Vagina (tissue), 2 donors: ENCODE measurements around the gene SMARCA4.

Source experiments
- POLR2AphosphoS5 ChIP-seq, 2 donors: sonication (generic); formaldehyde crosslinking; IDR thresholded peaks; one replicate each; pipeline ENCODE4 v1.9.0; 2017; ENCODE audit warnings: antibody characterized with exemption in 2 of 2, mild to moderate bottlenecking in 2 of 2, low read depth in 1 of 2; ENCODE audit not compliant: insufficient read depth in 1 of 2
- TF ChIP-seq, protein P1 (sequence below), 3 experiments: fragments of 450-650 bp in 2 of 3; fragments of 200-600 bp in 1 of 3; sonication (generic) in 1 of 3; IDR thresholded peaks; one replicate each; pipeline ENCODE4 v1.5.1; 2017 to 2019; ENCODE audit warnings: antibody characterized with exemption in 3 of 3, mild to moderate bottlenecking in 2 of 3, moderate library complexity in 2 of 3

DNA sequence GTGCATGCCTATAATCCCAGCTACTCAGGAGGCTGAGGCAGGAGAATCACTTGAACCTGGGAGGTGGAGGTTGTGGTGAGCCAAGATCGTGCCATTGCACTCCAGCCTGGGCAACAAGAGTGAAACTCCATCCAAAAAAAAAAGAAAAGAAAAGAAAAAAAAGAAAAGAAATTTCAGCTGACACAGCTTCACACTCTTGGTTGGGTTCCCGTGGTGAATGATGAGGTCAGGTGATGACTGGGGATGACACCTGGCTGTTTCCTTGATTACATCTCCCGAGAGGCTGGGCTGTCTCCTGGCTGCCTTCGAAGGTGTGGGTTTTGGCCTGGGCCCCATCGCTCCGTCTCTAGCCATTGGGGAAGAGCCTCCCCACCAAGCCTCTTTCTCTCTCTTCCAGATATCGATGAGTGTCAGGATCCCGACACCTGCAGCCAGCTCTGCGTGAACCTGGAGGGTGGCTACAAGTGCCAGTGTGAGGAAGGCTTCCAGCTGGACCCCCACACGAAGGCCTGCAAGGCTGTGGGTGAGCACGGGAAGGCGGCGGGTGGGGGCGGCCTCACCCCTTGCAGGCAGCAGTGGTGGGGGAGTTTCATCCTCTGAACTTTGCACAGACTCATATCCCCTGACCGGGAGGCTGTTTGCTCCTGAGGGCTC, 150.4 kb downstream of the SMARCA4 start:
- TF ChIP-seq, protein P1, sequence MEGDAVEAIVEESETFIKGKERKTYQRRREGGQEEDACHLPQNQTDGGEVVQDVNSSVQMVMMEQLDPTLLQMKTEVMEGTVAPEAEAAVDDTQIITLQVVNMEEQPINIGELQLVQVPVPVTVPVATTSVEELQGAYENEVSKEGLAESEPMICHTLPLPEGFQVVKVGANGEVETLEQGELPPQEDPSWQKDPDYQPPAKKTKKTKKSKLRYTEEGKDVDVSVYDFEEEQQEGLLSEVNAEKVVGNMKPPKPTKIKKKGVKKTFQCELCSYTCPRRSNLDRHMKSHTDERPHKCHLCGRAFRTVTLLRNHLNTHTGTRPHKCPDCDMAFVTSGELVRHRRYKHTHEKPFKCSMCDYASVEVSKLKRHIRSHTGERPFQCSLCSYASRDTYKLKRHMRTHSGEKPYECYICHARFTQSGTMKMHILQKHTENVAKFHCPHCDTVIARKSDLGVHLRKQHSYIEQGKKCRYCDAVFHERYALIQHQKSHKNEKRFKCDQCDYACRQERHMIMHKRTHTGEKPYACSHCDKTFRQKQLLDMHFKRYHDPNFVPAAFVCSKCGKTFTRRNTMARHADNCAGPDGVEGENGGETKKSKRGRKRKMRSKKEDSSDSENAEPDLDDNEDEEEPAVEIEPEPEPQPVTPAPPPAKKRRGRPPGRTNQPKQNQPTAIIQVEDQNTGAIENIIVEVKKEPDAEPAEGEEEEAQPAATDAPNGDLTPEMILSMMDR (IDR thresholded peaks at IDR 0.05) = no peak
- no peak for TF ChIP-seq POLR2AphosphoS5 (IDR thresholded peaks at IDR 0.05; ENCODE audit: insufficient read depth in 1 of 2, low read depth in 1 of 2)
